ENCODE results near the gene EPHA7. TPM values are rescaled to one million over a fixed set of nuclear protein-coding genes. Genes with fewer than 3 reads are reported as not detected.

The EPHA7 gene
- total and polyA plus RNA-seq, 2 of the 4 experiments (the other 2 are of a cell fraction): not detected

DNA sequence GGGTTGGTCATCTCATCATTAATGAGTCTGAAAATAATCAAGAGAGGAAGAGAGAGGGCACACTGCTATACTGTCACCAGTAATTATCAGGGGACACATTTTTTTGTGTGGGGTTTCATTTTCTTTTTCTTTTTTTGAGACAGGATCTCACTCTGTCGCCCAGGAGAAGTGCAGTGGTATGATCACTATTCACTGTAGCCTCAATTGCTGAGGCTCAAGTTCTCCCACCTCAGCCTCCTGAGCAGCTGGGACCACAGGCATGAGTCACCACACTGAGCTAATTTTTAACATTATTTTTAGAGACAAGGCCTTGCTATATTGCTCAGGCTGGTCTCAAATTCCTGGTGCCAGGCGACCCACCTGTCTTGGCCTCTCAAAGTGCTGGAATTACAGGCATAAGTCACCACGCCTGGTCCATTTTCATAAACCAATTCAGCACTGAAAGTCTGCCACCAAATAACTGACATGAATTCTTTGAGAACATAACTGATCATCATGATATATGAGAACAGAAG, 43.3 kb downstream of the EPHA7 start:
- Histone ChIP-seq H3K18ac (ENCODE audit: low read depth, low read length) (no peak overlapping the region), H2AFZ (replicated peaks; ENCODE audit: low read length, poor library complexity) (no peak overlapping the region), H3K4ac (ENCODE audit: low read depth, low read length) (no peak overlapping the region), H3K27ac (ENCODE audit: insufficient read depth, low read length) (no peak overlapping the region), H2AK9ac (replicated peaks; ENCODE audit: low read depth, low read length, poor library complexity) (no peak overlapping the region), H2BK20ac (ENCODE audit: low read depth, low read length) (no peak overlapping the region), H4K8ac (ENCODE audit: low read depth in 2 of 2, low read length in 2 of 2) (no peak overlapping the region), H3K79me1 (ENCODE audit: low read depth in 1 of 2, low read length in 2 of 2) (no peaks in the 10 kb centered on the region), H4K91ac (ENCODE audit: insufficient read depth, low read depth, low read length) (no peak overlapping the region), H2AK5ac (ENCODE audit: low read depth, low read length) (no peak overlapping the region), H3K9me3 (ENCODE audit: control insufficient read depth, insufficient read depth, low read length) (no peaks in the 10 kb centered on the region), H3K4me3 (ENCODE audit: insufficient read depth, low read depth, low read length) (no peak overlapping the region), H4K5ac (ENCODE audit: low read depth, low read length) (no peak overlapping the region), H3K36me3 (ENCODE audit: control insufficient read depth, insufficient read depth, low read length) (no peaks in the 10 kb centered on the region), H2BK15ac (ENCODE audit: low read depth, low read length) (no peak overlapping the region), H3K4me1 (ENCODE audit: control insufficient read depth, insufficient read depth, low read length) (no peaks in the 10 kb centered on the region), H2BK120ac (ENCODE audit: low read depth, low read length) (no peak overlapping the region), H3K56ac (ENCODE audit: extremely low read depth, insufficient read depth, low read length) (no peak overlapping the region), H3K9ac (ENCODE audit: low read depth, low read length) (no peak overlapping the region), H3K9me1 (ENCODE audit: insufficient read depth, low read length) (no peaks in the 10 kb centered on the region), H3K23ac (ENCODE audit: low read depth, low read length) (no peak overlapping the region), H3K14ac (replicated peaks; ENCODE audit: low read depth, low read length) (no peak overlapping the region), H2BK5ac (ENCODE audit: low read depth, low read length, poor library complexity, severe bottlenecking) (no peak overlapping the region), H4K20me1 (ENCODE audit: insufficient read depth, low read length) (no peaks in the 10 kb centered on the region), H3K27me3 (ENCODE audit: control insufficient read depth, insufficient read depth, low read length) (no peaks in the 10 kb centered on the region), H3K4me2 (ENCODE audit: low read depth, low read length) (no peak overlapping the region)
- ChIA-PET CTCF (interaction anchor here (0.6 kb wide), 1 partner anchor 125 kb away, joined by 3 read pairs; no protein-coding TSS in a partner anchor), POLR2A (ENCODE audit: unreplicated experiment) (no interaction called here)
- no TSS peak for BruUV-seq (replicated peaks)
- intact Hi-C loops (cut with micrococcal nuclease): no loop called here
- no CpG with 5 or more reads among the region's 3 CpGs for WGBS, 2 experiments (ENCODE audit: extremely low coverage in 2 of 2, insufficient read length in 1 of 2)
- TF ChIP-seq CHD1 (IDR thresholded peaks at IDR 0.05; ENCODE audit: low read depth, low read length) (no peak), POLR2A (IDR thresholded peaks at IDR 0.05; ENCODE audit: low read depth, low read length) (no peak), CEBPB (IDR thresholded peaks at IDR 0.05; ENCODE audit: low read depth, low read length) (no peak), FOS (IDR thresholded peaks at IDR 0.05; ENCODE audit: low read depth, low read length) (no peak), NFE2L2 (IDR thresholded peaks at IDR 0.05; ENCODE audit: low read depth, low read length) (no peak), MXI1 (IDR thresholded peaks at IDR 0.05; ENCODE audit: borderline replicate concordance, low read depth, low read length) (no peak), SMC3 (IDR thresholded peaks at IDR 0.05; ENCODE audit: low read depth, low read length) (no peak), USF2 (IDR thresholded peaks at IDR 0.05; ENCODE audit: low read depth, low read length) (no peak), MAFK (IDR thresholded peaks at IDR 0.05; ENCODE audit: low read depth, low read length) (no peak), RCOR1 (IDR thresholded peaks at IDR 0.05; ENCODE audit: insufficient replicate concordance, low read length) (no peak), CTCF (conservative IDR thresholded peaks at IDR 0.05; ENCODE audit: low read depth, low read length) (no peak), RAD21 (IDR thresholded peaks at IDR 0.05; ENCODE audit: low read length) (no peak), BHLHE40 (IDR thresholded peaks at IDR 0.05; ENCODE audit: low read depth, low read length) (no peak), MAZ (IDR thresholded peaks at IDR 0.05; ENCODE audit: borderline replicate concordance, low read depth, low read length) (no peak), RFX5 (IDR thresholded peaks at IDR 0.05; ENCODE audit: low read depth, low read length) (no peak)
- TF ChIP-seq, protein P1, sequence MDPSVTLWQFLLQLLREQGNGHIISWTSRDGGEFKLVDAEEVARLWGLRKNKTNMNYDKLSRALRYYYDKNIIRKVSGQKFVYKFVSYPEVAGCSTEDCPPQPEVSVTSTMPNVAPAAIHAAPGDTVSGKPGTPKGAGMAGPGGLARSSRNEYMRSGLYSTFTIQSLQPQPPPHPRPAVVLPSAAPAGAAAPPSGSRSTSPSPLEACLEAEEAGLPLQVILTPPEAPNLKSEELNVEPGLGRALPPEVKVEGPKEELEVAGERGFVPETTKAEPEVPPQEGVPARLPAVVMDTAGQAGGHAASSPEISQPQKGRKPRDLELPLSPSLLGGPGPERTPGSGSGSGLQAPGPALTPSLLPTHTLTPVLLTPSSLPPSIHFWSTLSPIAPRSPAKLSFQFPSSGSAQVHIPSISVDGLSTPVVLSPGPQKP (IDR thresholded peaks at IDR 0.05; ENCODE audit: borderline replicate concordance, low read depth, low read length): no peak
- ATAC-seq (ENCODE audit: low read depth) (no peak), DNase-seq (no peak)
- dilution Hi-C loops (cut with HindIII; ENCODE audit: low sequenced_read_pairs, unreplicated experiment): no loop called here
- in situ Hi-C loops (cut with MboI; ENCODE audit: low sequenced_read_pairs): no loop called here
